ENCODE measurements around the gene STAMBP.

GRCh38 chr2:73908689-73909652 is 80.2 kb downstream of the STAMBP start:
- TF ChIP-seq CTCF (IDR thresholded peaks at IDR 0.05; ENCODE audit: low read depth, low read length) = no peak
- no peak for TF ChIP-seq EZH2phosphoT487 (IDR thresholded peaks at IDR 0.05; ENCODE audit: low read depth)

All from OCI-LY3 (cell line).